VCaP (cell line): ENCODE data around the gene TSPAN16.
A peak's percentile ranks its signal among the peaks of the same experiment; 100 is the strongest.
"Not testable (repeated sequence)": the region's sequence is repeated elsewhere in the genome, so short reads cannot be mapped to it uniquely, and the experiment has no call there.

ENCODE experiments used
- H3K27ac ChIP-seq: fragments of 450-650 bp; 2 replicates; pipeline ENCODE4 v1.5.1; 2017
- TF ChIP-seq, protein P1 (sequence below): fragments of 450-650 bp; conservative IDR thresholded peaks from 2 replicates; pipeline ENCODE4 v1.5.1; 2017; ENCODE audit warnings: mild to moderate bottlenecking, moderate library complexity

TSPAN16 gene

DNA sequence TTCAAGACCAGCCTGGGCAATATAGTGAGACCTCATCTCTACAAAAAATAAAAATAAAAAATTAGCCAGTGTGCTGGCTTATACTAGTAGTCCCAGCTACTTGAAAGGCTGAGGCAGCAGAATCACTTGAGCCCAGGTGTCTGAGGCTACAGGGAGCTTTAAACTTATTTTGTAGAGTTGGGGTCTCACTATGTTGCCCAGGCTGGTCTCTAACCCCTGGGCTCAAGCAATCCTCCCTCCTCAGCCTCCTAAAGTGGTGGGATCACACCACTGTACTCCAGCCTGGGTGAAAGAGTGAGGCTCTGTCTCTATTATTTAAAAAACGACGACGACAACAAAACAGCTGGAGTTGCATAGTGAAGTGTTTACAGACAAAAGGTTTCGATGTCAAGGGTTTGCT, 35.5 kb downstream of the TSPAN16 start:
- TF ChIP-seq, protein P1, sequence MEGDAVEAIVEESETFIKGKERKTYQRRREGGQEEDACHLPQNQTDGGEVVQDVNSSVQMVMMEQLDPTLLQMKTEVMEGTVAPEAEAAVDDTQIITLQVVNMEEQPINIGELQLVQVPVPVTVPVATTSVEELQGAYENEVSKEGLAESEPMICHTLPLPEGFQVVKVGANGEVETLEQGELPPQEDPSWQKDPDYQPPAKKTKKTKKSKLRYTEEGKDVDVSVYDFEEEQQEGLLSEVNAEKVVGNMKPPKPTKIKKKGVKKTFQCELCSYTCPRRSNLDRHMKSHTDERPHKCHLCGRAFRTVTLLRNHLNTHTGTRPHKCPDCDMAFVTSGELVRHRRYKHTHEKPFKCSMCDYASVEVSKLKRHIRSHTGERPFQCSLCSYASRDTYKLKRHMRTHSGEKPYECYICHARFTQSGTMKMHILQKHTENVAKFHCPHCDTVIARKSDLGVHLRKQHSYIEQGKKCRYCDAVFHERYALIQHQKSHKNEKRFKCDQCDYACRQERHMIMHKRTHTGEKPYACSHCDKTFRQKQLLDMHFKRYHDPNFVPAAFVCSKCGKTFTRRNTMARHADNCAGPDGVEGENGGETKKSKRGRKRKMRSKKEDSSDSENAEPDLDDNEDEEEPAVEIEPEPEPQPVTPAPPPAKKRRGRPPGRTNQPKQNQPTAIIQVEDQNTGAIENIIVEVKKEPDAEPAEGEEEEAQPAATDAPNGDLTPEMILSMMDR, result no peak

DNA sequence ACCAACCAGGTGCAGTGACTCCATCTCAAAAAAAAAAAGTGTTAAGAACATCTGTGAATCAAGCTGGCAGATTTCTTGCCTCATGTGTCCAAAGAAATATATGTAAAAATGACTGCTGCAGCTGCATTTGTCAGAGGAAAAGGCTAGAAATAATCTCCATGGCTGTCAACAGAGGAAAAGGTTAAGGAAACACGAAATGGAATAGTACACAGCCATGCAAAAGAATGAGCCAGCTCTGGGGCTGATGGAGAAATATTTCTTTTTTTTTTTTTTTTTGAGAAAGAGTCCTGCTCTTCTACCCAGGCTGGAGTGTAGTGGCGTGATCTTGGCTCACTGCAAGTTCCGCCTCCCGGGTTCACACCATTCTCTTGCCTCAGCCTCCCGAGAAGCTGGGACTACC, 36.9 kb downstream of the TSPAN16 start:
- no peak overlapping the region for H3K27ac ChIP-seq
- TF ChIP-seq, protein P1, result no peak

More for the DNA sequence above, 35.5 kb downstream of the TSPAN16 start:
- no peak overlapping the region for H3K27ac ChIP-seq

GRCh38 chr19:11333838-11334237, 37.9 kb downstream of the TSPAN16 start:
- not testable (repeated sequence) for H3K27ac ChIP-seq

DNA sequence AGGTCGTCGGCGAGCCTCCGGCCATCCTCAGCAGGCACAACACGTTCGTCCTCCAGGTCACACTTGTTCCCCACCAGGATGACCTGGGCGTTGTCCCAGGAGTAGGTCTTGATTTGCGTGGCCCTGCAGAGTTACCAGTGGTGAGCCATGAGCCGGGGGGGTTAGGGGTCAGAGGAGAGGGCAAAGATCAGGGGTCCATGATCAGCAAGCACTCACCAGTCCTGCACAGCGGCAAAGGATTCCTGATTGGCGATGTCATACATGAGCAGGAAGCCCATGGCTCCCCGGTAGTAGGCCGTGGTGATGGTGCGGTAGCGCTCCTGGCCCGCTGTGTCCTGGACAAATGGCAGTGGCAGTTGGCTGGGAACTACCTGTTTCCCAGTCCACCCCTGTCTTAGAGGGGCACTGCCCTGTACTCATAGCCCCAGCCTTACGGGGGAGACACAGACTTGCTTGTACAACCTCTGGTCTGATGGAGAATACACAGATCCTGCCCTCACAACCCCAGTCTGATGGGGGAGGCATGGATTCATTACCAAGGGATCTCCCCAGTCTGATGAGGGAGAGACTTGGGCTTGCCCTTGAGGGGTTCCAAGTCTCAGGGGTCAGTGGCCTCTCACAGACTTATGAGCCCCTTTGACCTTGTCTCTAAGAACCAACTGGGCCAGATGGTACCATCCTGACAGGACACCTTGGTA, 39.6 kb downstream of the TSPAN16 start:
- no peak overlapping the region for H3K27ac ChIP-seq
- TF ChIP-seq, protein P1, result no peak

DNA sequence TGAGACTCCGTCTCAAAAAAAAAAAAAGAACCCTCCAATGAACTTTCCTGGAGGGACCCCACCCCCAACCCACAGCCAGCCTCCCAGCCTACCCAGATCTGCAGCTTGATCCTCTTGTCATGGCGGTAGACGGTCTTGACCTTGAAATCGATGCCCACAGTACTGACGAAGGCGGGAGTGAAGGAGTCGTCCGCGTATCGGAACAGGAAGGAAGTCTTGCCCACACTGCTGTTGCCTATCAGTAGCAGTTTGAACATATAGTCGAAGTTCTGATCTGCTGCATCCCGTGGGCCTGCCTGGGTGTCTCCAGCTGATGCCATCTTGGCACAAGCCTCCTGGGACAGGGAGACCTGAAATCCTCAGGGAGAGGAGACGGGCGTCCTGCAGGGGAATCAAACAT, 41.1 kb downstream of the TSPAN16 start:
- TF ChIP-seq, protein P1, result no peak
- H3K27ac ChIP-seq, result no peak overlapping the region

GRCh38 chr19:11338121-11338520, 42.2 kb downstream of the TSPAN16 start:
- peak overlapping the region; percentile 86; the same call in 1 of the 2 replicates for H3K27ac ChIP-seq

GRCh38 chr19:11338569-11339253, 42.8 kb downstream of the TSPAN16 start:
- TF ChIP-seq, protein P1, result no peak
- H3K27ac ChIP-seq, result peak overlapping the region; percentile 86

More at GRCh38 chr19:11338121-11338520, 42.2 kb downstream of the TSPAN16 start:
- TF ChIP-seq, protein P1, result no peak
